Activated CD4-positive, alpha-beta T cell treated with anti-CD3 and anti-CD28 coated beads, Interleukin-2, amount 50 U/mL, for 4 hours (primary cell): ENCODE results near the gene RFX4.

Source experiments
- DNase-seq, 2 experiments: peaks; one replicate each; pipeline ENCODE4 v3.0.0-alpha.2; 2020

Gene RFX4

GRCh38 chr12:106736051-106736957 is 153.5 kb downstream of the RFX4 start:
- no peak for DNase-seq

GRCh38 chr12:106739318-106739717 is 156.5 kb downstream of the RFX4 start:
- no peak for DNase-seq

GRCh38 chr12:106739815-106740530 is 157.2 kb downstream of the RFX4 start:
- DNase-seq = no peak

GRCh38 chr12:106740818-106741217 is 158.0 kb downstream of the RFX4 start:
- no peak for DNase-seq

GRCh38 chr12:106741247-106741646 is 158.4 kb downstream of the RFX4 start:
- no peak for DNase-seq

- DNase-seq = no peak
These were observed 160.6 kb downstream of the RFX4 start for GRCh38 chr12:106743270-106743988.

- no peak for DNase-seq
These were observed 161.8 kb downstream of the RFX4 start for GRCh38 chr12:106744600-106744999.

GRCh38 chr12:106745181-106745745 is 162.5 kb downstream of the RFX4 start:
- no peak for DNase-seq

- no peak for DNase-seq
These were observed 165.2 kb downstream of the RFX4 start for GRCh38 chr12:106747973-106748436.

GRCh38 chr12:106750524-106750923 is 167.7 kb downstream of the RFX4 start:
- no peak for DNase-seq

- DNase-seq = peak; percentile 39 to 41
These were observed 170.7 kb downstream of the RFX4 start for GRCh38 chr12:106753526-106753925.

GRCh38 chr12:106754331-106754730 is 171.5 kb downstream of the RFX4 start:
- DNase-seq = no peak

- no peak for DNase-seq
These were observed 175.0 kb downstream of the RFX4 start for GRCh38 chr12:106757623-106758348.

GRCh38 chr12:106758349-106759110 is 175.7 kb downstream of the RFX4 start:
- no peak for DNase-seq

- no peak for DNase-seq
These were observed 176.9 kb downstream of the RFX4 start for GRCh38 chr12:106759526-106760183.

GRCh38 chr12:106760184-106760531 is 177.4 kb downstream of the RFX4 start:
- no peak for DNase-seq

- DNase-seq = no peak
These were observed 181.4 kb downstream of the RFX4 start for GRCh38 chr12:106764220-106764619.

GRCh38 chr12:106764738-106765137 is 181.9 kb downstream of the RFX4 start:
- no peak for DNase-seq

GRCh38 chr12:106766393-106766826 is 183.6 kb downstream of the RFX4 start:
- DNase-seq = peak; percentile 36 to 49

- no peak for DNase-seq
These were observed 184.4 kb downstream of the RFX4 start for GRCh38 chr12:106767206-106767605.
